Breast epithelium (tissue), 3 donors: ENCODE measurements around the gene STK4.

Experiments used
- POLR2A ChIP-seq: fragments of 450-650 bp; IDR thresholded peaks from one replicate; pipeline ENCODE4 v1.6.1; 2016; ENCODE audit warnings: antibody characterized with exemption, mild to moderate bottlenecking, moderate library complexity
- POLR2AphosphoS5 ChIP-seq, 3 donors: sonication (generic); formaldehyde crosslinking; IDR thresholded peaks; one replicate each; pipeline ENCODE4 v1.6.1; 2017; ENCODE audit warnings: antibody characterized with exemption in 3 of 3
- TF ChIP-seq, protein P1 (sequence below), 3 donors: fragments of 450-650 bp; IDR thresholded peaks; one replicate each; pipeline ENCODE4 v1.5.1; 2016 to 2017; ENCODE audit warnings: antibody characterized with exemption in 3 of 3, mild to moderate bottlenecking in 3 of 3, moderate library complexity in 3 of 3

DNA sequence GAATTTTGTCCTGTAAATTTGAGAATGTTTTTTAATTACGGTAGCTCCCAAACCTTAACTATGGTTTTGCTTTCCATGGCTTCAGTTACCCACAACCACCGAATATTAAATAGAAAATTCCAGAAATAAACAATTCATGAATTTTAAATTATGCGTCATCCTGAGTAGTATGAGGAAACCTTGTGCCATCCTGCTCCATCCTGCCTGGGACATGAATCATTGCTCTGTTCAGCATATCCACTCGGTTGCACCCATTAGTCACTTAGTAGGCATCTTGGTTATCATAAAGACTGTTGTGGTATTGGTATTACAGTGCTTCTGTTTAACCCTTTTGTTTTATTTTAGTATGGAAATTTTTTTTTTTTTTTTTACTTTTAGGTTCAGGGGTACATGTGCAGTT, 94.9 kb downstream of the STK4 start:
- TF ChIP-seq, protein P1, sequence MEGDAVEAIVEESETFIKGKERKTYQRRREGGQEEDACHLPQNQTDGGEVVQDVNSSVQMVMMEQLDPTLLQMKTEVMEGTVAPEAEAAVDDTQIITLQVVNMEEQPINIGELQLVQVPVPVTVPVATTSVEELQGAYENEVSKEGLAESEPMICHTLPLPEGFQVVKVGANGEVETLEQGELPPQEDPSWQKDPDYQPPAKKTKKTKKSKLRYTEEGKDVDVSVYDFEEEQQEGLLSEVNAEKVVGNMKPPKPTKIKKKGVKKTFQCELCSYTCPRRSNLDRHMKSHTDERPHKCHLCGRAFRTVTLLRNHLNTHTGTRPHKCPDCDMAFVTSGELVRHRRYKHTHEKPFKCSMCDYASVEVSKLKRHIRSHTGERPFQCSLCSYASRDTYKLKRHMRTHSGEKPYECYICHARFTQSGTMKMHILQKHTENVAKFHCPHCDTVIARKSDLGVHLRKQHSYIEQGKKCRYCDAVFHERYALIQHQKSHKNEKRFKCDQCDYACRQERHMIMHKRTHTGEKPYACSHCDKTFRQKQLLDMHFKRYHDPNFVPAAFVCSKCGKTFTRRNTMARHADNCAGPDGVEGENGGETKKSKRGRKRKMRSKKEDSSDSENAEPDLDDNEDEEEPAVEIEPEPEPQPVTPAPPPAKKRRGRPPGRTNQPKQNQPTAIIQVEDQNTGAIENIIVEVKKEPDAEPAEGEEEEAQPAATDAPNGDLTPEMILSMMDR (IDR thresholded peaks at IDR 0.05), result no peak
- TF ChIP-seq POLR2AphosphoS5 (IDR thresholded peaks at IDR 0.05) (no peak), POLR2A (no peak)
